ENCODE results near the gene DSCAM. TPM values are rescaled to one million over a fixed set of nuclear protein-coding genes. Genes with fewer than 3 reads are reported as not detected.

Gene DSCAM
- total RNA-seq, 1 donor from 2014 or later = not detected

DNA sequence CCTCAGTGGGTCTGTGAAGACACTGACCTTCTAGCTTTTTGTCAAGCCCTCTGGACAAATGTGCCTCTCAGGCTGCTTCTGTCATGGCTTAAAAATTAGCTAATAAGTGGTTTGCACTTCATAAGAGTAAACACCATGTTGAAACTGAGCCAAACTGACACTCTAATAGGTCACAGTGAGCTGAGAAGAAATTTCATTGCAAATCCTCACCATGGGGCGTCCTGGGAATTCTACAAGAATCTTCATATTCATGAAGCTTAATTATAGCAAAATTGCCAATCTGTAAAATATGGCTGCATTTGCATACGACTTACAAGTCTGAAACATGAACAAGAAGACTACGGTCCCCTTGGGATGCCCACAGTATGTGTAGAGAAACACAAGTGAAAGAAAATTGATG, 188.6 kb downstream of the DSCAM start:
- Histone ChIP-seq H3K9me3 (no peaks in the 10 kb centered on the region), H3K4me1 (no peaks in the 10 kb centered on the region), H3K36me3 (no peaks in the 10 kb centered on the region), H3K27me3 (no peaks in the 10 kb centered on the region), H3K4me3 (no peak overlapping the region), H3K27ac (no peak overlapping the region)
- no peak for DNase-seq (ENCODE audit: extremely low spot score in 2 of 2)
- TF ChIP-seq POLR2AphosphoS5 (IDR thresholded peaks at IDR 0.05; ENCODE audit: insufficient read depth in 1 of 2, low read depth in 1 of 2) = no peak
- TF ChIP-seq, protein P1, sequence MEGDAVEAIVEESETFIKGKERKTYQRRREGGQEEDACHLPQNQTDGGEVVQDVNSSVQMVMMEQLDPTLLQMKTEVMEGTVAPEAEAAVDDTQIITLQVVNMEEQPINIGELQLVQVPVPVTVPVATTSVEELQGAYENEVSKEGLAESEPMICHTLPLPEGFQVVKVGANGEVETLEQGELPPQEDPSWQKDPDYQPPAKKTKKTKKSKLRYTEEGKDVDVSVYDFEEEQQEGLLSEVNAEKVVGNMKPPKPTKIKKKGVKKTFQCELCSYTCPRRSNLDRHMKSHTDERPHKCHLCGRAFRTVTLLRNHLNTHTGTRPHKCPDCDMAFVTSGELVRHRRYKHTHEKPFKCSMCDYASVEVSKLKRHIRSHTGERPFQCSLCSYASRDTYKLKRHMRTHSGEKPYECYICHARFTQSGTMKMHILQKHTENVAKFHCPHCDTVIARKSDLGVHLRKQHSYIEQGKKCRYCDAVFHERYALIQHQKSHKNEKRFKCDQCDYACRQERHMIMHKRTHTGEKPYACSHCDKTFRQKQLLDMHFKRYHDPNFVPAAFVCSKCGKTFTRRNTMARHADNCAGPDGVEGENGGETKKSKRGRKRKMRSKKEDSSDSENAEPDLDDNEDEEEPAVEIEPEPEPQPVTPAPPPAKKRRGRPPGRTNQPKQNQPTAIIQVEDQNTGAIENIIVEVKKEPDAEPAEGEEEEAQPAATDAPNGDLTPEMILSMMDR (IDR thresholded peaks at IDR 0.05) = no peak
- intact Hi-C loops (cut with DNase I) = no loop called here

DNA sequence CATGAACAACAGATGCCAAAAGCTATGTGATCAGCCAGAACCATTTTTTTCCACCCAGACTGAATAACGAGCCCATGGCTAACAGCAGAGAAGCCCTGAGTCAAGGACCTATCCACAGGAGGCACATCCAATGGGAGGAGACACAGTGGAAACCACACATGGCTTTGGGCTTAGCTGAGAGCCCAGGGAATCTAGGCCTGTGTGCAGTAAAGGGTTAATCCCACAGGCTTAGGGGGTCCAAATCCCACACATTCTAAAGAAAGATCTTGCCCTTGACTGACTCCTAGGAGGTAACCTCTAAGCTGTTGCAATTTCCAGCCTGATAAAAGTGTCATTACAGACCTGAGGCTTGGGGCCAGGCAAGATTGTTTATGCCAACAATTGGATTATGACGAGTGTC, 194.5 kb downstream of the DSCAM start:
- DNase-seq (ENCODE audit: extremely low spot score in 2 of 2) = no peak
- Histone ChIP-seq H3K4me3 (no peak overlapping the region), H3K9me3 (no peaks in the 10 kb centered on the region), H3K4me1 (no peaks in the 10 kb centered on the region), H3K27me3 (no peaks in the 10 kb centered on the region), H3K27ac (no peak overlapping the region), H3K36me3 (no peaks in the 10 kb centered on the region)
- intact Hi-C loops (cut with DNase I) = no loop called here
- no peak for TF ChIP-seq POLR2AphosphoS5 (IDR thresholded peaks at IDR 0.05; ENCODE audit: insufficient read depth in 1 of 2, low read depth in 1 of 2)
- TF ChIP-seq POLR2A (IDR thresholded peaks at IDR 0.05) = no peak
- TF ChIP-seq, protein P1 (IDR thresholded peaks at IDR 0.05) = no peak

DNA sequence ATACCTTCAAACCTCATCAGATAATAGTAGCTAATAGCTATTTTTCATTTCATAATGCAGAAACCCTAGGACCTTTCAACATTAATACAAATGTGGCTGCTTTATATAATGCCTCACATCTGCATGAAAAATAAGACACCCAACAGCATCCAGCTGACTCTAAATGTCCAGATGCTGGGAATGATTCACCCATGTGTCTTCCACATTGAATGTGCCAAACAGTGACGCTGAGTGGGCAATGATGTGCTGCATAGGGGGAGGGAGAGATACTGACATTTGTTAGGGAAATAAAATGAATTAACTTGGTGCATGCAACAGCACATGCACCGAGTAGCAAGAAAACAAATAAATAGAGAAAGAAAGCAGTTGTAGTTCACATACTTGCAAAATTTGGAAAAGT, 199.3 kb downstream of the DSCAM start:
- Histone ChIP-seq H3K4me1 (no peaks in the 10 kb centered on the region), H3K36me3 (no peaks in the 10 kb centered on the region), H3K27me3 (no peaks in the 10 kb centered on the region), H3K9me3 (no peaks in the 10 kb centered on the region), H3K4me3 (no peak overlapping the region), H3K27ac (no peak overlapping the region)
- no peak for DNase-seq (ENCODE audit: extremely low spot score in 2 of 2)
- intact Hi-C loops (cut with DNase I) = no loop called here
- TF ChIP-seq, protein P1 (IDR thresholded peaks at IDR 0.05) = no peak
- TF ChIP-seq POLR2AphosphoS5 (IDR thresholded peaks at IDR 0.05; ENCODE audit: insufficient read depth in 1 of 2, low read depth in 1 of 2) (no peak), POLR2A (IDR thresholded peaks at IDR 0.05) (no peak)

DNA sequence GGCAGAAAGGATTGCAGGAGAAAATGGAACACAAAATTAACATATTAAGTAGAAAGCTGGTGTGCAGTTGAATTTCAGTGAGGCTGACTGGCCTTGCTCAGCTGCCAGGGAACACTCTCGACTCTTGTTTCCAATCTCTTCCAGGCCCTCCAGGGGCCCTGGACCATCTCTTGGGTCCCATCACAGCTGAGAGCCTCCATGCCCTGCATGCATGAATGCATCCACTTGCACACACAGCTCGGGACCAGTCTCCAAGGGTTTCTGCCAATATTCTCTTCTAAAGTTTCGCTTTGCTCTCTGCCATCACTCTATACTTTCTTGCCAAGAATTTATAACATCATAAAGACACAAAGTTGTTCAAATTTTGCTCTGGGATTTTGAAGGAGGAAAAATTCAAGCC, 200.3 kb downstream of the DSCAM start:
- no peak for DNase-seq (ENCODE audit: extremely low spot score in 2 of 2)
- TF ChIP-seq, protein P1 (IDR thresholded peaks at IDR 0.05) = no peak
- TF ChIP-seq POLR2AphosphoS5 (IDR thresholded peaks at IDR 0.05; ENCODE audit: insufficient read depth in 1 of 2, low read depth in 1 of 2) (no peak), POLR2A (IDR thresholded peaks at IDR 0.05) (no peak)
- Histone ChIP-seq H3K27ac (no peak overlapping the region), H3K9me3 (no peaks in the 10 kb centered on the region), H3K27me3 (no peaks in the 10 kb centered on the region), H3K4me1 (no peaks in the 10 kb centered on the region), H3K36me3 (no peaks in the 10 kb centered on the region), H3K4me3 (no peak overlapping the region)
- intact Hi-C loops (cut with DNase I) = no loop called here

DNA sequence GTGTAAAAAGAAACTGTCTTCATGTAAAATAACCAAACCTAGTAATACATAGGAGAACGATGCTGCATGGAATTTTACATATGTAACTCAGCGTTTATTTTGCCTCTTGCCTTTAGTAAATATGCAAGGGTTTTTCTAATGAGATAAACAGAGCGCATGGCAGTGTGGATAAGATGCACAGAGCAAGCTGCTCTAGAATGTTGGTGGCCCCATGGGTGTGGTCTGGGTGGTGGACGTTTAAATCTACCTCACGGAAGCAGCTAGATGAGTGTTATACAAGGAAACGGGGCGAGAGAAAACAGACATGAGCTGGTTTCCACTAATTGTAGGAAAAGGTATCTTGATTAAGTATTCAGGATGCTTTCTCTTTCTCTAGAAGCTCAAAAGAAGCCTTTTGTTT, 205.9 kb downstream of the DSCAM start:
- no peak overlapping the region for H3K4me3 ChIP-seq
- TF ChIP-seq POLR2A (IDR thresholded peaks at IDR 0.05) (no peak), POLR2AphosphoS5 (IDR thresholded peaks at IDR 0.05; ENCODE audit: insufficient read depth in 1 of 2, low read depth in 1 of 2) (no peak)
- TF ChIP-seq, protein P1 (IDR thresholded peaks at IDR 0.05) = no peak
- H3K4me1 ChIP-seq = no peaks in the 10 kb centered on the region
- intact Hi-C loops (cut with DNase I) = no loop called here
- DNase-seq (ENCODE audit: extremely low spot score in 2 of 2) = no peak
- no peaks in the 10 kb centered on the region for H3K36me3 ChIP-seq
- no peaks in the 10 kb centered on the region for H3K27me3 ChIP-seq
- H3K27ac ChIP-seq = no peak overlapping the region
- H3K9me3 ChIP-seq = no peaks in the 10 kb centered on the region

All from vagina (tissue), 2 donors.